Measurements from ENCODE around the gene MLH1. TPM values are rescaled to one million over a fixed set of nuclear protein-coding genes. Genes with fewer than 3 reads are reported as not detected.

MLH1 gene
- total RNA-seq, 2 experiments from 2014 or later = 85.8 to 102 TPM

GRCh38 chr3:37068031-37068430, 74.7 kb downstream of the MLH1 start:
- no peak overlapping the region for H3K27ac Mint-ChIP-seq
- peaks cover 6% of the 10 kb centered on the region for H3K4me1 Mint-ChIP-seq (ENCODE audit: low read depth)
- H3K9me3 Mint-ChIP-seq = no peaks in the 10 kb centered on the region
- DNase-seq = no peak
- intact Hi-C loops (cut with micrococcal nuclease) = no loop called here
- no peaks in the 10 kb centered on the region for H3K27me3 Mint-ChIP-seq
- H3K4me3 Mint-ChIP-seq = no peak overlapping the region
- ChIA-PET POLR2A (no interaction called here), CTCF (no interaction called here)
- peaks cover 22% of the 10 kb centered on the region for H3K36me3 Mint-ChIP-seq

GRCh38 chr3:37071921-37072320, 78.6 kb downstream of the MLH1 start:
- intact Hi-C loops (cut with micrococcal nuclease) = no loop called here
- H3K27me3 Mint-ChIP-seq = no peaks in the 10 kb centered on the region
- DNase-seq = no peak
- CTCF ChIA-PET = no interaction called here
- no peak overlapping the region for H3K4me3 Mint-ChIP-seq
- H3K27ac Mint-ChIP-seq = no peak overlapping the region
- POLR2A ChIA-PET = no interaction called here
- peaks cover 6% of the 10 kb centered on the region for H3K4me1 Mint-ChIP-seq (ENCODE audit: low read depth)
- H3K36me3 Mint-ChIP-seq = peaks cover 27% of the 10 kb centered on the region
- H3K9me3 Mint-ChIP-seq = no peaks in the 10 kb centered on the region

- CTCF ChIA-PET = no interaction called here
- intact Hi-C loops (cut with micrococcal nuclease) = no loop called here
- no peaks in the 10 kb centered on the region for H3K9me3 Mint-ChIP-seq
- H3K36me3 Mint-ChIP-seq = peaks cover 30% of the 10 kb centered on the region
- H3K4me1 Mint-ChIP-seq (ENCODE audit: low read depth) = peaks cover 6% of the 10 kb centered on the region
- H3K4me3 Mint-ChIP-seq = no peak overlapping the region
- H3K27ac Mint-ChIP-seq = no peak overlapping the region
- POLR2A ChIA-PET = no interaction called here
- no peak for DNase-seq
- H3K27me3 Mint-ChIP-seq = no peaks in the 10 kb centered on the region
Observed at GRCh38 chr3:37072892-37073291, 79.6 kb downstream of the MLH1 start.

- peaks cover 6% of the 10 kb centered on the region for H3K4me1 Mint-ChIP-seq (ENCODE audit: low read depth)
- no peak for DNase-seq
- no peaks in the 10 kb centered on the region for H3K27me3 Mint-ChIP-seq
- ChIA-PET CTCF (no interaction called here), POLR2A (no interaction called here)
- no peak overlapping the region for H3K4me3 Mint-ChIP-seq
- H3K9me3 Mint-ChIP-seq = no peaks in the 10 kb centered on the region
- no peak overlapping the region for H3K27ac Mint-ChIP-seq
- intact Hi-C loops (cut with micrococcal nuclease) = no loop called here
- H3K36me3 Mint-ChIP-seq = peaks cover 27% of the 10 kb centered on the region
Observed at GRCh38 chr3:37074178-37074577, 80.9 kb downstream of the MLH1 start.

- H3K36me3 Mint-ChIP-seq = peaks cover 23% of the 10 kb centered on the region
- DNase-seq = no peak
- intact Hi-C loops (cut with micrococcal nuclease) = no loop called here
- peaks cover 6% of the 10 kb centered on the region for H3K4me1 Mint-ChIP-seq (ENCODE audit: low read depth)
- POLR2A ChIA-PET = no interaction called here
- H3K4me3 Mint-ChIP-seq = no peak overlapping the region
- CTCF ChIA-PET = no interaction called here
- no peaks in the 10 kb centered on the region for H3K27me3 Mint-ChIP-seq
- H3K9me3 Mint-ChIP-seq = no peaks in the 10 kb centered on the region
- no peak overlapping the region for H3K27ac Mint-ChIP-seq
Observed at GRCh38 chr3:37075955-37076354, 82.6 kb downstream of the MLH1 start.

- Mint-ChIP-seq H3K4me1 (ENCODE audit: low read depth) (no peaks in the 10 kb centered on the region), H3K27me3 (no peaks in the 10 kb centered on the region), H3K9me3 (no peaks in the 10 kb centered on the region), H3K4me3 (no peak overlapping the region), H3K36me3 (peaks cover 5% of the 10 kb centered on the region), H3K27ac (no peak overlapping the region)
- ChIA-PET POLR2A (no interaction called here), CTCF (no interaction called here)
- intact Hi-C loops (cut with micrococcal nuclease) = no loop called here
- no peak for DNase-seq
Observed at GRCh38 chr3:37082317-37082716, 89.0 kb downstream of the MLH1 start.

- Mint-ChIP-seq H3K4me3 (no peak overlapping the region), H3K9me3 (no peaks in the 10 kb centered on the region), H3K27me3 (no peaks in the 10 kb centered on the region), H3K27ac (no peak overlapping the region), H3K36me3 (peaks cover 15% of the 10 kb centered on the region), H3K4me1 (ENCODE audit: low read depth) (no peaks in the 10 kb centered on the region)
- POLR2A ChIA-PET = no interaction called here
- intact Hi-C loops (cut with micrococcal nuclease) = no loop called here
- CTCF ChIA-PET = no interaction called here
- DNase-seq = no peak
Observed at GRCh38 chr3:37086918-37087317, 93.6 kb downstream of the MLH1 start.

- ChIA-PET POLR2A (no interaction called here), CTCF (no interaction called here)
- Mint-ChIP-seq H3K4me3 (no peak overlapping the region), H3K36me3 (peaks cover 21% of the 10 kb centered on the region), H3K27ac (no peak overlapping the region), H3K27me3 (no peaks in the 10 kb centered on the region), H3K4me1 (ENCODE audit: low read depth) (no peaks in the 10 kb centered on the region), H3K9me3 (no peaks in the 10 kb centered on the region)
- no peak for DNase-seq
- intact Hi-C loops (cut with micrococcal nuclease) = no loop called here
Observed at GRCh38 chr3:37087870-37088269, 94.6 kb downstream of the MLH1 start.

GRCh38 chr3:37092484-37092883, 99.2 kb downstream of the MLH1 start:
- H3K4me3 Mint-ChIP-seq = no peak overlapping the region
- H3K27ac Mint-ChIP-seq = no peak overlapping the region
- H3K36me3 Mint-ChIP-seq = peaks cover 21% of the 10 kb centered on the region
- POLR2A ChIA-PET = no interaction called here
- DNase-seq = no peak
- intact Hi-C loops (cut with micrococcal nuclease) = no loop called here
- CTCF ChIA-PET = no interaction called here
- no peaks in the 10 kb centered on the region for H3K4me1 Mint-ChIP-seq (ENCODE audit: low read depth)
- no peaks in the 10 kb centered on the region for H3K9me3 Mint-ChIP-seq
- H3K27me3 Mint-ChIP-seq = no peaks in the 10 kb centered on the region

- DNase-seq = no peak
- Mint-ChIP-seq H3K9me3 (no peaks in the 10 kb centered on the region), H3K4me3 (no peak overlapping the region), H3K27me3 (no peaks in the 10 kb centered on the region), H3K4me1 (ENCODE audit: low read depth) (no peaks in the 10 kb centered on the region), H3K36me3 (peaks cover 21% of the 10 kb centered on the region), H3K27ac (no peak overlapping the region)
- intact Hi-C loops (cut with micrococcal nuclease) = no loop called here
- ChIA-PET POLR2A (no interaction called here), CTCF (interaction anchor here (0.9 kb wide), 1 partner anchor 135 kb away, joined by 3 read pairs; no protein-coding TSS in a partner anchor)
Observed at GRCh38 chr3:37093481-37093880, 100.2 kb downstream of the MLH1 start.

- no peak for DNase-seq
- Mint-ChIP-seq H3K9me3 (no peaks in the 10 kb centered on the region), H3K27ac (no peak overlapping the region), H3K27me3 (no peaks in the 10 kb centered on the region), H3K4me1 (ENCODE audit: low read depth) (no peaks in the 10 kb centered on the region), H3K36me3 (peaks cover 18% of the 10 kb centered on the region), H3K4me3 (no peak overlapping the region)
- intact Hi-C loops (cut with micrococcal nuclease) = no loop called here
- POLR2A ChIA-PET = no interaction called here
- CTCF ChIA-PET = interaction anchor here (0.9 kb wide), 1 partner anchor 136 kb away, joined by 3 read pairs; no protein-coding TSS in a partner anchor
Observed at GRCh38 chr3:37094636-37095035, 101.3 kb downstream of the MLH1 start.

- no peaks in the 10 kb centered on the region for H3K4me1 Mint-ChIP-seq (ENCODE audit: low read depth)
- ChIA-PET CTCF (no interaction called here), POLR2A (no interaction called here)
- H3K27ac Mint-ChIP-seq = no peak overlapping the region
- no peaks in the 10 kb centered on the region for H3K27me3 Mint-ChIP-seq
- H3K36me3 Mint-ChIP-seq = peaks cover 9% of the 10 kb centered on the region
- no peak overlapping the region for H3K4me3 Mint-ChIP-seq
- no peak for DNase-seq
- intact Hi-C loops (cut with micrococcal nuclease) = no loop called here
- H3K9me3 Mint-ChIP-seq = no peaks in the 10 kb centered on the region
Observed at GRCh38 chr3:37096288-37096687, 103.0 kb downstream of the MLH1 start.

- POLR2A ChIA-PET = no interaction called here
- intact Hi-C loops (cut with micrococcal nuclease) = no loop called here
- no peaks in the 10 kb centered on the region for H3K27me3 Mint-ChIP-seq
- DNase-seq = no peak
- no peaks in the 10 kb centered on the region for H3K9me3 Mint-ChIP-seq
- CTCF ChIA-PET = no interaction called here
- no peak overlapping the region for H3K27ac Mint-ChIP-seq
- H3K36me3 Mint-ChIP-seq = peaks cover 5% of the 10 kb centered on the region
- no peak overlapping the region for H3K4me3 Mint-ChIP-seq
- H3K4me1 Mint-ChIP-seq (ENCODE audit: low read depth) = no peaks in the 10 kb centered on the region
Observed at GRCh38 chr3:37096975-37097374, 103.7 kb downstream of the MLH1 start.

GRCh38 chr3:37097776-37098175, 104.5 kb downstream of the MLH1 start:
- H3K27me3 Mint-ChIP-seq = no peaks in the 10 kb centered on the region
- H3K36me3 Mint-ChIP-seq = no peaks in the 10 kb centered on the region
- DNase-seq = no peak
- H3K27ac Mint-ChIP-seq = no peak overlapping the region
- no peak overlapping the region for H3K4me3 Mint-ChIP-seq
- H3K4me1 Mint-ChIP-seq (ENCODE audit: low read depth) = no peaks in the 10 kb centered on the region
- ChIA-PET CTCF (no interaction called here), POLR2A (no interaction called here)
- intact Hi-C loops (cut with micrococcal nuclease) = no loop called here
- H3K9me3 Mint-ChIP-seq = no peaks in the 10 kb centered on the region

Measured in activated CD4-positive, alpha-beta memory T cell treated with anti-CD3 and anti-CD28 coated beads for 36 hours (primary cell).